MM.1S (cell line): ENCODE measurements around the gene AUTS2.

Experiments used
- DNase-seq: peaks from one replicate; pipeline ENCODE4 v3.0.0-alpha.2; 2015
- H2AFZ ChIP-seq: fragments of 300-600 bp; sonication (generic); 2 replicates; pipeline ENCODE4 v1.6.0; 2016; ENCODE audit warnings: antibody characterized with exemption, low read length
- H3F3A ChIP-seq: fragments of 300-600 bp; sonication (generic); 2 replicates; pipeline ENCODE4 v1.6.1; 2016; ENCODE audit warnings: mild to moderate bottlenecking, antibody characterized with exemption, low read length, moderate library complexity, mixed read lengths; ENCODE audit not compliant: insufficient read depth
- H3K27ac ChIP-seq: fragments of 300-600 bp; sonication (generic); 2 replicates; pipeline ENCODE4 v1.5.1; 2016; ENCODE audit warnings: mild to moderate bottlenecking, low read length
- H3K27me3 ChIP-seq: fragments of 300-600 bp; sonication (generic); replicated peaks from 2 replicates; pipeline ENCODE4 v1.6.0; 2016; ENCODE audit warnings: low read length; ENCODE audit not compliant: insufficient read depth
- H3K36me3 ChIP-seq: fragments of 300-600 bp; sonication (generic); replicated peaks from 2 replicates; pipeline ENCODE4 v1.6.1; 2016; ENCODE audit warnings: mild to moderate bottlenecking, low read length, mixed read lengths; ENCODE audit not compliant: insufficient read depth
- H3K4me1 ChIP-seq: fragments of 300-600 bp; sonication (generic); 2 replicates; pipeline ENCODE4 v1.6.1; 2016; ENCODE audit warnings: low read length, mixed read lengths
- H3K4me2 ChIP-seq: fragments of 300-600 bp; sonication (generic); 2 replicates; pipeline ENCODE4 v1.6.0; 2016; ENCODE audit warnings: low read depth, low read length
- H3K4me3 ChIP-seq: fragments of 300-600 bp; sonication (generic); 2 replicates; pipeline ENCODE4 v1.5.1; 2016; ENCODE audit warnings: low read length, mixed read lengths
- H3K79me2 ChIP-seq: fragments of 300-600 bp; sonication (generic); 2 replicates; pipeline ENCODE4 v1.6.1; 2016; ENCODE audit warnings: mixed run types, low read length, mixed read lengths
- H3K9ac ChIP-seq: fragments of 300-600 bp; sonication (generic); 2 replicates; pipeline ENCODE4 v1.6.1; 2016; ENCODE audit warnings: low read length, mixed read lengths
- H3K9me2 ChIP-seq: fragments of 300-600 bp; sonication (generic); replicated peaks from 2 replicates; pipeline ENCODE4 v1.6.1; 2016; ENCODE audit warnings: mild to moderate bottlenecking, low read length, mixed read lengths; ENCODE audit not compliant: insufficient read depth
- H3K9me3 ChIP-seq: fragments of 300-600 bp; sonication (generic); replicated peaks from 2 replicates; pipeline ENCODE4 v1.6.1; 2016; ENCODE audit warnings: mild to moderate bottlenecking, low read length, mixed read lengths; ENCODE audit not compliant: insufficient read depth
- H4K20me1 ChIP-seq: fragments of 300-600 bp; sonication (generic); 2 replicates; pipeline ENCODE4 v1.6.1; 2016; ENCODE audit warnings: mild to moderate bottlenecking, low read length, moderate library complexity, mixed read lengths; ENCODE audit not compliant: insufficient read depth
- CTCF ChIP-seq: fragments of 300-600 bp; sonication (generic); IDR thresholded peaks from 2 replicates; pipeline ENCODE4 v1.5.1; 2016; ENCODE audit warnings: antibody characterized with exemption, low read length, mixed read lengths
- EZH2 ChIP-seq: fragments of 300-600 bp; sonication (generic); optimal IDR thresholded peaks from 2 replicates; pipeline ENCODE3; 2017; ENCODE audit warnings: low read depth, mild to moderate bottlenecking, antibody characterized with exemption, low read length, mixed read lengths
- EZH2phosphoT487 ChIP-seq: fragments of 300-600 bp; sonication (generic); IDR thresholded peaks from 2 replicates; pipeline ENCODE4 v1.6.1; 2018; ENCODE audit warnings: antibody characterized with exemption, low read length

AUTS2 gene

DNA sequence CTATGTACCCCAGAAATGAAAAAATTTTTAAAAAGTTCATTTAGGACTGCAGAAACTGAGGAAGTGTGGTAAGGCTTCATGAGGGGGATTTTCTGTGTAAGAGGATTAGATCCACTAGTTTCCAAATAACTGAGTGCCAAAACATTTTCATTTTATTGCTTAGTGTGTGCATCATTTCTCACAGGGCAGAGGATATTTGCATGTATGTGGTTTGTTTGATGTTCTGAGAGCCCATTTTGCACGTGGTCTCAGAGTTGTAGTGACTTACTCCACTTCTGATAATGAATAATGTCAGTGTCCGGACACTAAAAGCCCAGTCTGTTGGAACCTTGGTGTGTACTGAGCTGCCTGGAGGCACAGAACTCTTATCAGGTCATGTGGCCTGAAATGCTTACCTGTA lies 299.9 kb downstream of the AUTS2 start:
- H3F3A ChIP-seq: no peaks in the 10 kb centered on the region
- H3K4me3 ChIP-seq: no peak overlapping the region
- no peaks in the 10 kb centered on the region for H3K9me3 ChIP-seq
- no peak overlapping the region for H3K9ac ChIP-seq
- no peaks in the 10 kb centered on the region for H3K79me2 ChIP-seq
- H4K20me1 ChIP-seq: no peaks in the 10 kb centered on the region
- H3K4me2 ChIP-seq: no peak overlapping the region
- no peaks in the 10 kb centered on the region for H3K27me3 ChIP-seq
- H3K36me3 ChIP-seq: no peaks in the 10 kb centered on the region
- H3K27ac ChIP-seq: no peak overlapping the region
- H3K9me2 ChIP-seq: no peaks in the 10 kb centered on the region
- no peaks in the 10 kb centered on the region for H3K4me1 ChIP-seq
- no peak for DNase-seq
- TF ChIP-seq CTCF (no peak), EZH2 (no peak), EZH2phosphoT487 (no peak)
- no peak overlapping the region for H2AFZ ChIP-seq

GRCh38 chr7:69903410-69903809 lies 305.1 kb downstream of the AUTS2 start:
- TF ChIP-seq EZH2phosphoT487 (no peak), CTCF (no peak), EZH2 (no peak)
- no peak overlapping the region for H3K4me2 ChIP-seq

DNA sequence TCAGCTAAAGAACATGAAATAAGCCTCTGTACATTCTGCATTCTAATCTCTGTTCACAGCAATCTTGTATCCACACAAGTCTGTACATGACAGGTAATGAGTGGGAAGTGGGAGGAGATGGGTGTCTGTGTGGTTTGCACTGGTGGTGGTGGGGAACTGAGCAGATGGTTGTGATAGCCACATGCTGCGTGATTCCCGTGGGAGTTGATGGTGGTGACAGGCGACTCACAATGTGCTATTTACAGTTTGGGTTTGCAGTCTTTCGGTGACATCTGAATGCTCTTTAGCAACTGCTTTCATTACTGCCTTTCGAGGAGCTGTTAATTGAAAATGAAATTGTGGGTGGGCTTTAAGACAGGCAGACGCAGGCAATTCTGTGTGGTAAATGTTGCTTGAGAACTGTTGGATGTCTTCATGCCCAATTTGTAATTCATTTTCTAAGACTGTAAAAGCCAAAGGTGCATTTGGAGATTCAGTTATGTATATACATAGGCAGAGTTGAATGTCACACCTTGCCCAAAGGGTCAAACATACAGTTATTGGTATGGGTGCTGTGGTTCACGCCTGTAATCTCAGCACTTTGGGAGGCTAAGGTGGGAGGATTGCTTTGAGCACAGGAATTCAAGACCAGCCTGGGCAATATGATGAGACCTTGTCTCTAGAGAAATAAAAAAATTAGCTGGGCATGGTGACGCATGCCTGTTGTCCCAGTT lies 308.2 kb downstream of the AUTS2 start:
- Histone ChIP-seq H3K4me1 (no peaks in the 10 kb centered on the region), H3K36me3 (no peaks in the 10 kb centered on the region), H3K27ac (no peak overlapping the region), H2AFZ (no peak overlapping the region), H3F3A (no peaks in the 10 kb centered on the region), H4K20me1 (no peaks in the 10 kb centered on the region), H3K79me2 (no peaks in the 10 kb centered on the region), H3K4me3 (no peak overlapping the region), H3K9ac (no peak overlapping the region), H3K27me3 (no peaks in the 10 kb centered on the region), H3K9me2 (no peaks in the 10 kb centered on the region), H3K9me3 (no peaks in the 10 kb centered on the region), H3K4me2 (no peak overlapping the region)
- no peak for DNase-seq
- TF ChIP-seq CTCF (no peak), EZH2 (no peak), EZH2phosphoT487 (no peak)

More at GRCh38 chr7:69903410-69903809, 305.1 kb downstream of the AUTS2 start:
- H2AFZ ChIP-seq: no peak overlapping the region
- no peak overlapping the region for H3K4me3 ChIP-seq
- H3F3A ChIP-seq: no peaks in the 10 kb centered on the region
- no peaks in the 10 kb centered on the region for H3K79me2 ChIP-seq
- H3K9ac ChIP-seq: no peak overlapping the region
- no peak for DNase-seq
- H4K20me1 ChIP-seq: no peaks in the 10 kb centered on the region
- H3K9me2 ChIP-seq: no peaks in the 10 kb centered on the region
- no peaks in the 10 kb centered on the region for H3K4me1 ChIP-seq
- H3K9me3 ChIP-seq: no peaks in the 10 kb centered on the region
- no peaks in the 10 kb centered on the region for H3K36me3 ChIP-seq
- H3K27ac ChIP-seq: no peak overlapping the region
- no peaks in the 10 kb centered on the region for H3K27me3 ChIP-seq
